HG03139 (cell line): ENCODE measurements around the gene FGD3.

ENCODE experiments used
- ATAC-seq: cut with Tn5 transposase; IDR thresholded peaks from one replicate; pipeline ENCODE4 v1.9.1; 2021; ENCODE audit not compliant: unreplicated experiment

The FGD3 gene

DNA sequence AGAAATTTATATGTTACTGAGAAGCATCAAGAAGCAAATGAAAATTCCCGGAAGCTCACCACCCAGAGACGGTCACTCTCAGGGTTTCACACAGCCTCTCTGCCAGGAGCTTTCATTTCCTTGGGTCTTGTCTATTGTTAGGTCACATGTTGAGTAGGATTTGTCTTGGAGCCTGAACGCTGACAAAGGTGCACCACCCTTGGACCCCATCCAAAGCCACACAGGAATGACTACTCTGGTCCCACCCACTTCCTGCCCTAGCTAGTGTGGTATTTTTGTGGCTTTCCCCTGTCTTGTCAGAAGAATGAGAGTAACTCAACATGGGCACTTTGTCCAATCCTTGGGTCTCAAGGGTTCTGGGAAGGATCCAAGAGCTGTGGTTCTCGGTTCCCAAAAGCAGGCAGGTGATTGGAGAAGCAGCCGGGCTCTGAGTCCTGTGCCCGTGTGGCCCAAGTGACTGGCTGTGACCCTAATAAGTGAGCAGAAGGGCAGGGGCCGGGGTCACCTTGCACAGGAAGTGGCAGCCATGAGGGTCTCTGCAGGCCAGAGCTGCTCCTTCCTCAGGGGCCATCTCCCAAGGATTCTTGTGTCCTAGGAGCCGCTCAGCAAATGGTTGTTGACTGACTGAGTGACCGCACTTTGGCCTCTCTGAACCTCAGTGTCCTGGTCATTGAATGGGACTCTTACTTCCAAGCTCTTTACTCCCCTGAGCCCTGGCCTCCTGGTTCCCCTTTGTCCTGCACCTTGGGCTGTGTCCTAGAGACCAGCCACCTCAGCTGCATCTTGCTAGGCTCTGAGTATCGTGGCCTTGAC, 6.9 kb downstream of the FGD3 start:
- ATAC-seq, result peak; percentile 57

DNA sequence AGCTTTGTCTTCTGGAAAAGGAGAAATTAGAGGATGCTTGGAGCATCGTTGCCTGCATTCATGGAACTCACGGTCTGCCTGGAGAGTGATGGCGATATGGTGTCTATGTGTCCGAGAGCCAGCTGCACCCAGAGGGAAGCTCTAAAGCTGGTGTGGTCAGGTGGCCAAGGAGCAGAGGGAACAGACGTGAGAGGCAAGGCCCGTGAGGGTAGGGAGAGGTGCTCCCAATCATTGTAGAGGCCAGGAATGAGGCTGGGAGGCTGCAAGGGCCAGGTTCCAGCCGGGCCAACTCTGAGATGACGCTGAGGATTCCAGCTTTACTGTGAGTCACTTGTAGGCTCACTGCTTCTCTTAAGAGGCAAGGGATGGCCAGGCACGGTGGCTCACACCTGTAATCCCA, 7.6 kb downstream of the FGD3 start:
- no peak for ATAC-seq

GRCh38 chr9:92960561-92961290, 13.4 kb downstream of the FGD3 start:
- no peak for ATAC-seq

- ATAC-seq, result no peak
These were observed 14.4 kb downstream of the FGD3 start for GRCh38 chr9:92961627-92962302.

- ATAC-seq, result no peak
These were observed 15.0 kb downstream of the FGD3 start for GRCh38 chr9:92962303-92962649.

DNA sequence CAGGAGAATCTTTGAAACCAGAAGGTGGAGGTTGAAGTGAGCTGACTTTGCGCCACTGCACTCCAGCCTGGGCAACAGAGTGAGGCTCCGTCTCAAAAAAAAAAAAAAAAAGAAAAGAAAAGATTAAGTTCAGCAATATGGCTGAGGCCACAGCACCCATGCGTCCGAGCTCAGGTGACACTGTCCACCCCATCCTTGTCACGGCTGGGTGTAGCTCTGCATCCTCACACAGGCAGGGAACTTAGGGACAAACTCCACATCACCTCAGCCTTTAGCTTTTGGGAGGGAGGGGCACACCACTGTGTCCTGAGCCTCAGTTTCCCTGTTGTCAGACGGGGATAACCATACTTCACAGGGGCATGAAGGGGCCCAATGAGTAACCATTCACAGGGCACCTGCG, 15.5 kb downstream of the FGD3 start:
- ATAC-seq, result no peak

DNA sequence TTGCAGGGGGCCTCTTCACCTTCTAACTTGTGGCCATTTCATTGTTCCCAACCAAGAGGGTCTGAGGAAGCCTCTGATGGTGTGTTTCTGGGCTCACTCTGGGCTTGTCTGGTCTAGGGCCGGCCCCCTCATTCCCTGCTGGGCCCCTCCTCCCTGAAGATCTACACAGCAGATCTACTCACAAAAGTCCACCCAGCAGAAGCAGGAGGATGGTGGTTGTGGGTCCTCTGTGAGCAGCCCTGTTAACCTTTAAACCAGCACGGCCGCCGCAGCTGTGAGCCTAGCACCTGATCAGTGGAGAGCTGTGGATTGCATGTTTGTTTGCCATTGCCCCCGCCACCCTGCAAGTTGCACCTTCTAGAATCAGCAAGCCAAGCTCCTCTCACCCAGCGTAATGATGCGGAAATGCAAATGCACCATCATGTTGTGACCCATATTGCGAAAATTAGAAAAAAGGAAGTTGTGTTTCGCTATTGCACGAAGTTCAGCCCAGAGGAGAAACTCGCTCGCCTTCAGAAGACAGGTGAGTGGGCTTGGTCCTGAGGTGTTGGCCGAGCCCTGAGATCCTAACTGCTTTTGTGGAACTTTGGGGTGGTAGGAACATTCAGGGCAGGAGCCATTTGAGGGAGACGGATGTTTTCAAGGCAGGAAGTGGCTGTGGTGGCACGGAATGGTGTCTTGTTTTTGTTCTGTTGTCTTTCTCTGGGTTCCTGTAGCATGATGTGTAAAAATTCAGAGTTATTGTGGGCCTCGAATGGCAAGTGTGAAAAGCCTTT, 16.7 kb downstream of the FGD3 start:
- ATAC-seq, result peak; percentile 69

DNA sequence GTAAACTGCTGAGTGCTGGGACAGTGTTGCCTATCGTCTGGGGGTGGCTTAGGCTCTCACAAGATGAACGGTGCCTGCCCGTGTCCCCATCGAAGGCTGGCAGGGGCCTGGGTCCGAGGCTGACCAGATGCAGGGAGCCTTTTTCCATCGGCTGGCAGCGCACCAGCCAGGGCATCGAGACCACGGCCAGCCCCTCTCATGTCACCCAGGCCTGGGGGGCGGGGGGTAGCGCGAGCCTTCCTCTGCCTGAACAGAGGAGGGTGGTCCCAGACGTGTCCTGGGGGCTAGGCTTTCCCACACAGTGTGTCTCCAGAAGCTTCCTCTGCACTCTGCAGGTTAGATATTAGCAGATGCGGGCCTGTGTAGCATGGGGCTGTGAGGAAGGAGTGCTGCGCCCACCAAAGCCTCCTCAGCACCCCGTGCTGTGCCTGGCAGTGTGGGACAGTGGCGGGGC, 17.3 kb downstream of the FGD3 start:
- no peak for ATAC-seq

GRCh38 chr9:92965061-92965758, 17.9 kb downstream of the FGD3 start:
- no peak for ATAC-seq

- no peak for ATAC-seq
These were observed 18.6 kb downstream of the FGD3 start for GRCh38 chr9:92965759-92966517.

- no peak for ATAC-seq
These were observed 19.1 kb downstream of the FGD3 start for GRCh38 chr9:92966518-92966800.

DNA sequence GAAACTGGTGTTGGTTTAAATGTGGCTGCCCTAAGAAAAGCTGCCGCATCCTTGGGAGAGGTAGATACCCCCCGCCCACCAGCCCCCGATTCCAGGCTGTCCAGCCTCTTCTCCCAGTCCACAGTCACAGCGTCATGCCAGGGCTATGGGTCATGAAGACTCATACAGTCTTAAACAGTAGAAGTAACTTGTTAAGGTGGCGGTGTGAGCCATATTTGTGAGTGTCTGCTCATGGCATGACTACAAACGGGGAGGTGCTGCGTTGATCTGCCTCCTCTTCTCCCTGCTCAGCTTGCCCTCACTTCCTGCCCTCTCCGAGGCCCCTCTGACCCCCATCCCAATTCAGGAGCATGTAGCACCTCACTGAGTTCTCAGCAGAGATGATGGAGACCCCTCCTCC, 20.8 kb downstream of the FGD3 start:
- no peak for ATAC-seq

- ATAC-seq, result no peak
These were observed 22.5 kb downstream of the FGD3 start for GRCh38 chr9:92969516-92970466.

DNA sequence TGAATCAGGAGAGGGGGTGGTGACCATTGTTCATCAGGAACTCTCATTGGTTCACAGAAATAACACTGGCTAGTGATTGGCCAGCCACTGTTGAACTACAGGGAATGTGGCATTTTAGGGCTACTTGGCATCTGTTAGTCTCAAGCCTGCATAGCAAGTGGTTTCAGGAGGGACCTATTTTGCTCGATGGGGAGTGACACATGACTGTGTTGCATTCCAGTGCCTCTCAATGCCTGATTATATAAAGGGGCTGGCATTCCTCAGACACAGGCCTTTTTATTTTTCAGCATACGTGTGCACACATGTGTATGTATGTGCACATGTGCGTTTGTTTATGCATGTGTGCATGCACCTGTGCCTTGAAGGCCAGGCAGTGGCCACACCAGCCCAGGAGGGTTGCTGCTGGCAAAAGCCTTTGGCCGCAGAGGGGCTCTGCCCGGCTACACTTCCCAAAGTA, 23.2 kb downstream of the FGD3 start:
- no peak for ATAC-seq

DNA sequence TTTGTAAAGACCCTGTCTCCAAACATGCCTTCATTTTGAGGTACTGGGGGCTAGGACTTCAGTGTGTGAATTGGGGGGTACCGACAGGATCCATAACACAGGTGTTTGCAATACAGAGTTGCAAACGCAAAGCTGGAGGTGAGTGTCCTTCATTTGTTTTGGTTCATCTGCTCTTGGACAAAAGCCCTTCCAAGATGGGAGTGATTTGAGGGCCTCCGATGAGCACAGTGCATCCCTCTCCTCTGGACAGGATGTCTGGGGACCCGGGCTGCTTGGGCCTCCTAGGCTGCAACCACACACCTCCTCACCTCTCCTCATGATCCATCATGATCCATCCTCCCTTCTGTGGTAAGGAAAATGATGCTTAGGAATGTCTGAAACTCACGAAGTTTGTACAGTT, 23.8 kb downstream of the FGD3 start:
- ATAC-seq, result no peak

DNA sequence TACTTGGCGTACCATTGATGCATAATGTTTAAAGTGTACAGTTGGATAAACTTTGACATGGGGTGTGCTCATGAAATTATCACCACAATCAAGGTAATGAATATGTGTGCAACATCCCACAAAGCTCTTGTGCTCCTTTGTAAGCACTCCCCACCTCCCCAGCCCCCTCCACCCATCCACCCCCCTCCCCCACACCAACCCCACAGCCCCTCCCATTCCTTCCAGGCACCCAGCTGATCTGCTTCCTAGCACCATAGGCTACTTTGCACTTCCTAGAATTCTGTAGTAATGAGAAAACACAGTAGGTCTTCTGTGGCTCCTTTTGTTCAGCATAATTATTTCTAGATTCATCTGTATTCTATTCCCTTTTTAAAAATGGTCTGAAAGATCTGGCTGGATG, 24.5 kb downstream of the FGD3 start:
- no peak for ATAC-seq

GRCh38 chr9:92973700-92974099, 26.4 kb downstream of the FGD3 start:
- ATAC-seq, result no peak

DNA sequence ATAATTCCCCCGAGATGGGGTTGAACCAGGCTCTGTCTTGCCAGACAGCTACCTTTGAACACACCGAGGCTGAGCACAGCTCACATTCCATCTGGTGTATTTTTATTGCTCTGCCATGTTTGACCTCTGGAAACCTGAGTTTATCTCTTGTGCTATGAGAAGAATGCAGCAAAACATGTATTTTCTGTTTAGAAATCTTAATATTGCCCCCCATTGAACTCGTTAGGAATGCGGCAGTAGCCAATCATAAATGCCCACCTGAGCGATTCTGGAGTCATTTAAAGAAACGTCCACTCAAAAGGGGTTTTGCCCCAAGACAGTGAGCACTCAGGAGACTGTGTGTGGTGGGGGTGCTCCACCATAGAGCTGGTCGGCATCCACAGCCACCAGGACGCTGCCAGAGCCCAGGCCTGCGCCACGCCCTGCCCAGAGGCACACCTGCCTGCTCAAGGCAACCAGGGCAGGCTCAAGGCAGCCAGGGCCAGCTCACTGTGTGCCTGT, 26.9 kb downstream of the FGD3 start:
- ATAC-seq, result no peak
